ENCODE measurements around the gene MTAP.

DNA sequence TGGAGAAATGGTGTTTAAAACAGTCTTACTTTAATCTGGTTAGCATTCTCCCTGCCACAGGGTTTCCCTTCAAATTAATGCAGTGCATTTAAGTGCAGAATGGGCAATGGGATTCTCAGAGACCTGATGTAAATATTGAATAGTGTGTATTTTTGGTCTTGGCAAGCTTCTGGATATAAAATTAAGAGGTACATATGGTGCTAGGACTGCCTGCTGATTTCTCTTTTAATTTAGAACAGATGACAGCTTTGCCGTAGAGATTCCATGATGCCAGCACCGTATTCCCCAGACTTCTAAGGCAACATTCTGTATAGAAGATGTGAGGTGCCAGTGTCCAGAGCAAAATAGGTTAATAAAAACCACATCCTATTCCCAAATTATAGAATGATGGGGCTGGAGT, 1.9 kb downstream of the MTAP start:
- TF ChIP-seq ZNF671 (CRISPR knock-in tag; IDR thresholded peaks at IDR 0.05) (no peak), HMGXB4 (CRISPR knock-in tag; IDR thresholded peaks at IDR 0.05) (no peak), RELA (CRISPR knock-in tag; IDR thresholded peaks at IDR 0.05; ENCODE audit: borderline replicate concordance) (no peak), CREM (CRISPR knock-in tag; IDR thresholded peaks at IDR 0.05) (no peak), GABPB1 (CRISPR knock-in tag; IDR thresholded peaks at IDR 0.05) (no peak), ELF4 (CRISPR knock-in tag; IDR thresholded peaks at IDR 0.05; ENCODE audit: low read depth) (no peak), KAT7 (CRISPR knock-in tag; IDR thresholded peaks at IDR 0.05; ENCODE audit: borderline replicate concordance) (no peak), ZNF121 (CRISPR knock-in tag; IDR thresholded peaks at IDR 0.05) (no peak), SP1 (CRISPR knock-in tag; conservative IDR thresholded peaks at IDR 0.05) (no peak)
- TF ChIP-seq, protein P1, sequence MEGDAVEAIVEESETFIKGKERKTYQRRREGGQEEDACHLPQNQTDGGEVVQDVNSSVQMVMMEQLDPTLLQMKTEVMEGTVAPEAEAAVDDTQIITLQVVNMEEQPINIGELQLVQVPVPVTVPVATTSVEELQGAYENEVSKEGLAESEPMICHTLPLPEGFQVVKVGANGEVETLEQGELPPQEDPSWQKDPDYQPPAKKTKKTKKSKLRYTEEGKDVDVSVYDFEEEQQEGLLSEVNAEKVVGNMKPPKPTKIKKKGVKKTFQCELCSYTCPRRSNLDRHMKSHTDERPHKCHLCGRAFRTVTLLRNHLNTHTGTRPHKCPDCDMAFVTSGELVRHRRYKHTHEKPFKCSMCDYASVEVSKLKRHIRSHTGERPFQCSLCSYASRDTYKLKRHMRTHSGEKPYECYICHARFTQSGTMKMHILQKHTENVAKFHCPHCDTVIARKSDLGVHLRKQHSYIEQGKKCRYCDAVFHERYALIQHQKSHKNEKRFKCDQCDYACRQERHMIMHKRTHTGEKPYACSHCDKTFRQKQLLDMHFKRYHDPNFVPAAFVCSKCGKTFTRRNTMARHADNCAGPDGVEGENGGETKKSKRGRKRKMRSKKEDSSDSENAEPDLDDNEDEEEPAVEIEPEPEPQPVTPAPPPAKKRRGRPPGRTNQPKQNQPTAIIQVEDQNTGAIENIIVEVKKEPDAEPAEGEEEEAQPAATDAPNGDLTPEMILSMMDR (IDR thresholded peaks at IDR 0.05), result no peak
- TF ChIP-seq, protein P2, sequence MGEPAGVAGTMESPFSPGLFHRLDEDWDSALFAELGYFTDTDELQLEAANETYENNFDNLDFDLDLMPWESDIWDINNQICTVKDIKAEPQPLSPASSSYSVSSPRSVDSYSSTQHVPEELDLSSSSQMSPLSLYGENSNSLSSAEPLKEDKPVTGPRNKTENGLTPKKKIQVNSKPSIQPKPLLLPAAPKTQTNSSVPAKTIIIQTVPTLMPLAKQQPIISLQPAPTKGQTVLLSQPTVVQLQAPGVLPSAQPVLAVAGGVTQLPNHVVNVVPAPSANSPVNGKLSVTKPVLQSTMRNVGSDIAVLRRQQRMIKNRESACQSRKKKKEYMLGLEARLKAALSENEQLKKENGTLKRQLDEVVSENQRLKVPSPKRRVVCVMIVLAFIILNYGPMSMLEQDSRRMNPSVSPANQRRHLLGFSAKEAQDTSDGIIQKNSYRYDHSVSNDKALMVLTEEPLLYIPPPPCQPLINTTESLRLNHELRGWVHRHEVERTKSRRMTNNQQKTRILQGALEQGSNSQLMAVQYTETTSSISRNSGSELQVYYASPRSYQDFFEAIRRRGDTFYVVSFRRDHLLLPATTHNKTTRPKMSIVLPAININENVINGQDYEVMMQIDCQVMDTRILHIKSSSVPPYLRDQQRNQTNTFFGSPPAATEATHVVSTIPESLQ (CRISPR knock-in tag; IDR thresholded peaks at IDR 0.05), result no peak
- TF ChIP-seq, protein P3, sequence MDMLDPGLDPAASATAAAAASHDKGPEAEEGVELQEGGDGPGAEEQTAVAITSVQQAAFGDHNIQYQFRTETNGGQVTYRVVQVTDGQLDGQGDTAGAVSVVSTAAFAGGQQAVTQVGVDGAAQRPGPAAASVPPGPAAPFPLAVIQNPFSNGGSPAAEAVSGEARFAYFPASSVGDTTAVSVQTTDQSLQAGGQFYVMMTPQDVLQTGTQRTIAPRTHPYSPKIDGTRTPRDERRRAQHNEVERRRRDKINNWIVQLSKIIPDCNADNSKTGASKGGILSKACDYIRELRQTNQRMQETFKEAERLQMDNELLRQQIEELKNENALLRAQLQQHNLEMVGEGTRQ (CRISPR knock-in tag; IDR thresholded peaks at IDR 0.05), result no peak
